Vagina (tissue), 2 donors: ENCODE measurements around the gene RAPGEF4.

Experiments
- CTCF ChIP-seq, 3 experiments: fragments of 450-650 bp in 2 of 3; fragments of 200-600 bp in 1 of 3; sonication (generic) in 1 of 3; IDR thresholded peaks; one replicate each; pipeline ENCODE4 v1.5.1; 2017 to 2019; ENCODE audit warnings: antibody characterized with exemption in 3 of 3, mild to moderate bottlenecking in 2 of 3, moderate library complexity in 2 of 3
- POLR2A ChIP-seq, 2 donors: fragments of 450-650 bp; IDR thresholded peaks; one replicate each; pipeline ENCODE4 v1.6.1; 2017; ENCODE audit warnings: antibody characterized with exemption in 2 of 2, mild to moderate bottlenecking in 2 of 2, moderate library complexity in 2 of 2
- POLR2AphosphoS5 ChIP-seq, 2 donors: sonication (generic); formaldehyde crosslinking; IDR thresholded peaks; one replicate each; pipeline ENCODE4 v1.9.0; 2017; ENCODE audit warnings: antibody characterized with exemption in 2 of 2, mild to moderate bottlenecking in 2 of 2, low read depth in 1 of 2; ENCODE audit not compliant: insufficient read depth in 1 of 2

GRCh38 chr2:172938713-172939375 is 203.2 kb downstream of the RAPGEF4 start:
- TF ChIP-seq POLR2A (IDR thresholded peaks at IDR 0.05), result no peak
- no peak for TF ChIP-seq POLR2AphosphoS5 (IDR thresholded peaks at IDR 0.05; ENCODE audit: insufficient read depth in 1 of 2, low read depth in 1 of 2)
- no peak for TF ChIP-seq CTCF (IDR thresholded peaks at IDR 0.05)
